ENCODE results near the gene FOXO6.

DNA sequence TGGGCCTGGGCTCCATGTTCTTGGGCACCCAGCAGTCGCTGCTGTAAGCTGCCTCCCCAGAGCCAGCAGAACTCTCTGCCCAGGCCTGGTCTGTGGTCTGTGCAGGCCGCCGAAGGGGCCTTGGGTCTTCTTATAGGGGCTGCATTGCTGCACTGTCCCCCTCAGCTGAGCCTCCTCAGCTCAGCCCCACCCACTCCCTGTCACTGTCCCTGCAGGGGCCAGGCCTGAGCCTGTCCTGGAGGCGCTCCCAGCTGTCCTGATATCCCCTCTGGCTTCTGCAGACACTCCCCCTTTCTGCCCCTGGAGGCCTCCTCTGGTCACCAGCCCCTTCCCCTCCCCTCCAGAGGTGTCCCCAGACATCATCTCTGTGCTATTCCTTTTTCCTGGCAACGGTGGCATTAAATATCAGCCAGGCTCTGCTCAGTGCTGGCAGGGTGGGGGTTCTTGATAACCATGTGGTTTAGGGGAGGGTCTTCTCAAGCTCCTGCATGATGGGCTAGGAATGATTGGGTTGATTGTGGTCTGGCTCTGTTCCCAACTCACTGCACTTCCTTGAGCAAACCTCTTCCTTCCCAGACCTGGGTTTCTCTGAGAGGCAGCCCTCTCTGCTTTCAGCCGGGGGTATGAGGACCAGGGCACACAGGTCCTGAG lies 3.7 kb upstream of the FOXO6 start:
- TF ChIP-seq SNAI2 (CRISPR knock-in tag; IDR thresholded peaks at IDR 0.05) (no peak), TOX (CRISPR knock-in tag; IDR thresholded peaks at IDR 0.05; ENCODE audit: borderline replicate concordance) (no peak)
